ENCODE results near the gene DNAJC10. TPM values are rescaled to one million over a fixed set of nuclear protein-coding genes. Genes with fewer than 3 reads are reported as not detected.

DNAJC10 gene
- total and polyA plus RNA-seq, 9 of the 15 experiments (the other 6 are each of a cell fraction or from before 2014, with no cell fraction given) = 9.8 to 77.7 (median 57.3) TPM

- BruUV-seq (replicated peaks) = no TSS peak
- TF ChIP-seq SAFB2 (IDR thresholded peaks at IDR 0.05; ENCODE audit: borderline replicate concordance, low read depth, low read length, severe bottlenecking) (no peak), IRF2 (CRISPR knock-in tag; IDR thresholded peaks at IDR 0.05) (no peak), HNRNPUL1 (IDR thresholded peaks at IDR 0.05; ENCODE audit: low read length) (no peak), BDP1 (IDR thresholded peaks at IDR 0.05; ENCODE audit: insufficient read depth, insufficient read length) (no peak), TRIM28 (IDR thresholded peaks at IDR 0.05) (no peak), CREM (IDR thresholded peaks at IDR 0.05; ENCODE audit: low read depth) (no peak), ESRRA (IDR thresholded peaks at IDR 0.05; ENCODE audit: borderline replicate concordance, low read depth) (no peak), ZNF134 (CRISPR knock-in tag; conservative IDR thresholded peaks at IDR 0.05) (no peak), BMI1 (IDR thresholded peaks at IDR 0.05; ENCODE audit: low read length) (no peak), MXI1 (IDR thresholded peaks at IDR 0.05; ENCODE audit: low read depth, low read length) (no peak), U2AF2 (optimal IDR thresholded peaks at IDR 0.05; ENCODE audit: low read depth, low read length) (no peak), NR2F6 (CRISPR knock-in tag; IDR thresholded peaks at IDR 0.05) (no peak)
- TF ChIP-seq, protein P1, sequence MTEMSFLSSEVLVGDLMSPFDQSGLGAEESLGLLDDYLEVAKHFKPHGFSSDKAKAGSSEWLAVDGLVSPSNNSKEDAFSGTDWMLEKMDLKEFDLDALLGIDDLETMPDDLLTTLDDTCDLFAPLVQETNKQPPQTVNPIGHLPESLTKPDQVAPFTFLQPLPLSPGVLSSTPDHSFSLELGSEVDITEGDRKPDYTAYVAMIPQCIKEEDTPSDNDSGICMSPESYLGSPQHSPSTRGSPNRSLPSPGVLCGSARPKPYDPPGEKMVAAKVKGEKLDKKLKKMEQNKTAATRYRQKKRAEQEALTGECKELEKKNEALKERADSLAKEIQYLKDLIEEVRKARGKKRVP (CRISPR knock-in tag; IDR thresholded peaks at IDR 0.05) = no peak
- TF ChIP-seq, protein P2, sequence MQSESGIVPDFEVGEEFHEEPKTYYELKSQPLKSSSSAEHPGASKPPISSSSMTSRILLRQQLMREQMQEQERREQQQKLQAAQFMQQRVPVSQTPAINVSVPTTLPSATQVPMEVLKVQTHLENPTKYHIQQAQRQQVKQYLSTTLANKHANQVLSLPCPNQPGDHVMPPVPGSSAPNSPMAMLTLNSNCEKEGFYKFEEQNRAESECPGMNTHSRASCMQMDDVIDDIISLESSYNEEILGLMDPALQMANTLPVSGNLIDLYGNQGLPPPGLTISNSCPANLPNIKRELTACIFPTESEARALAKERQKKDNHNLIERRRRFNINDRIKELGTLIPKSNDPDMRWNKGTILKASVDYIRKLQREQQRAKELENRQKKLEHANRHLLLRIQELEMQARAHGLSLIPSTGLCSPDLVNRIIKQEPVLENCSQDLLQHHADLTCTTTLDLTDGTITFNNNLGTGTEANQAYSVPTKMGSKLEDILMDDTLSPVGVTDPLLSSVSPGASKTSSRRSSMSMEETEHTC (IDR thresholded peaks at IDR 0.05) = no peak
- Histone ChIP-seq H3K9ac (ENCODE audit: insufficient read depth in 1 of 2, low read depth in 2 of 2, low read length in 2 of 2) (no peak overlapping the region), H3K79me2 (ENCODE audit: control insufficient read depth, insufficient read depth, low read length) (no peaks in the 10 kb centered on the region), H3K27ac (ENCODE audit: extremely low read depth, low read depth, low read length) (no peak overlapping the region), H3K27me3 (ENCODE audit: control insufficient read depth in 2 of 2, insufficient read depth in 2 of 2, low read length in 2 of 2) (no peaks in the 10 kb centered on the region), H3K9me3 (replicated peaks; ENCODE audit: control insufficient read depth, insufficient read depth, low read depth, low read length) (no peaks in the 10 kb centered on the region), H2AFZ (ENCODE audit: low read depth, low read length) (no peak overlapping the region), H3K4me1 (replicated peaks in 1 of 2; ENCODE audit: control insufficient read depth in 2 of 2, insufficient read depth in 2 of 2, low read length in 2 of 2) (no peaks in the 10 kb centered on the region), H3K4me2 (ENCODE audit: insufficient read depth, low read length) (no peak overlapping the region), H3K9me1 (ENCODE audit: control insufficient read depth, insufficient read depth, low read length) (no peaks in the 10 kb centered on the region), H3K4me3 (no peak overlapping the region), H4K20me1 (replicated peaks; ENCODE audit: control insufficient read depth, insufficient read depth, low read length) (no peaks in the 10 kb centered on the region), H3K36me3 (ENCODE audit: control insufficient read depth, insufficient read depth, low read length) (peaks cover 65% of the 10 kb centered on the region)
- FAIRE-seq = no peak
- ChIA-PET CTCF (ENCODE audit: low intra/inter-chr PET ratio) (no interaction called here), POLR2A (interaction anchor here (0.7 kb wide), 1 partner anchor 9 kb away, joined by 3 read pairs; no protein-coding TSS in a partner anchor)
- no peak for DNase-seq (ENCODE audit: extremely low read depth in 1 of 4, low spot score in 3 of 4)
- 87% methylated on average over 2 of the region's 2 CpGs for WGBS (ENCODE audit: insufficient coverage, low coverage, missing lambda C conversion rate)
- ATAC-seq = no peak
- in situ Hi-C loops (cut with MboI) (no loop called here), intact Hi-C loops (cut with micrococcal nuclease) (no loop called here)
These were observed 25.6 kb downstream of the DNAJC10 start for GRCh38 chr2:182741620-182742019.
